ENCODE results near the gene ATF7.

The ATF7 gene

GRCh38 chr12:53523131-53523530 lies 103.1 kb downstream of the ATF7 start:
- Mint-ChIP-seq H3K9me3 (no peaks in the 10 kb centered on the region), H3K27ac (no peak overlapping the region), H3K4me3 (no peak overlapping the region), H3K4me1 (ENCODE audit: low read depth) (no peaks in the 10 kb centered on the region), H3K36me3 (ENCODE audit: low read depth) (peaks cover 76% of the 10 kb centered on the region), H3K27me3 (no peaks in the 10 kb centered on the region)
- DNase-seq: no peak

- Mint-ChIP-seq H3K27me3 (no peaks in the 10 kb centered on the region), H3K27ac (no peak overlapping the region), H3K4me1 (ENCODE audit: low read depth) (no peaks in the 10 kb centered on the region), H3K36me3 (ENCODE audit: low read depth) (peaks cover 84% of the 10 kb centered on the region), H3K4me3 (no peak overlapping the region), H3K9me3 (no peaks in the 10 kb centered on the region)
- no peak for DNase-seq
These were observed 107.8 kb downstream of the ATF7 start for GRCh38 chr12:53518381-53518780.

- H3K9me3 Mint-ChIP-seq: no peaks in the 10 kb centered on the region
- H3K36me3 Mint-ChIP-seq (ENCODE audit: low read depth): peaks cover 70% of the 10 kb centered on the region
- no peak overlapping the region for H3K4me3 Mint-ChIP-seq
- no peak for DNase-seq
- no peaks in the 10 kb centered on the region for H3K27me3 Mint-ChIP-seq
- H3K4me1 Mint-ChIP-seq (ENCODE audit: low read depth): peaks cover 1% of the 10 kb centered on the region
- peak overlapping the region; percentile 58 for H3K27ac Mint-ChIP-seq
These were observed 109.3 kb downstream of the ATF7 start for GRCh38 chr12:53516758-53517455.

GRCh38 chr12:53515291-53515680 lies 110.9 kb downstream of the ATF7 start:
- Mint-ChIP-seq H3K27ac (no peak overlapping the region), H3K4me3 (no peak overlapping the region), H3K9me3 (no peaks in the 10 kb centered on the region), H3K36me3 (ENCODE audit: low read depth) (peaks cover 68% of the 10 kb centered on the region), H3K27me3 (no peaks in the 10 kb centered on the region), H3K4me1 (ENCODE audit: low read depth) (peaks cover 1% of the 10 kb centered on the region)
- DNase-seq: no peak

GRCh38 chr12:53514628-53515290 lies 111.4 kb downstream of the ATF7 start:
- Mint-ChIP-seq H3K36me3 (ENCODE audit: low read depth) (peaks cover 65% of the 10 kb centered on the region), H3K4me1 (ENCODE audit: low read depth) (peaks cover 1% of the 10 kb centered on the region), H3K27ac (no peak overlapping the region), H3K27me3 (no peaks in the 10 kb centered on the region), H3K4me3 (no peak overlapping the region), H3K9me3 (no peaks in the 10 kb centered on the region)
- DNase-seq: no peak

- Mint-ChIP-seq H3K27ac (no peak overlapping the region), H3K36me3 (ENCODE audit: low read depth) (peaks cover 58% of the 10 kb centered on the region)
These were observed 112.3 kb downstream of the ATF7 start for GRCh38 chr12:53513712-53514410.

GRCh38 chr12:53510181-53510812 lies 115.9 kb downstream of the ATF7 start:
- no peaks in the 10 kb centered on the region for H3K27me3 Mint-ChIP-seq
- H3K36me3 Mint-ChIP-seq (ENCODE audit: low read depth): peaks cover 52% of the 10 kb centered on the region
- peaks cover 11% of the 10 kb centered on the region for H3K4me1 Mint-ChIP-seq (ENCODE audit: low read depth)
- H3K27ac Mint-ChIP-seq: no peak overlapping the region
- no peak for DNase-seq
- no peaks in the 10 kb centered on the region for H3K9me3 Mint-ChIP-seq
- no peak overlapping the region for H3K4me3 Mint-ChIP-seq

More at GRCh38 chr12:53513712-53514410, 112.3 kb downstream of the ATF7 start:
- no peaks in the 10 kb centered on the region for H3K9me3 Mint-ChIP-seq
- no peaks in the 10 kb centered on the region for H3K27me3 Mint-ChIP-seq
- H3K4me3 Mint-ChIP-seq: no peak overlapping the region
- peaks cover 4% of the 10 kb centered on the region for H3K4me1 Mint-ChIP-seq (ENCODE audit: low read depth)
- no peak for DNase-seq

GRCh38 chr12:53508534-53509170 lies 117.5 kb downstream of the ATF7 start:
- Mint-ChIP-seq H3K27me3 (no peaks in the 10 kb centered on the region), H3K4me3 (no peak overlapping the region), H3K9me3 (no peaks in the 10 kb centered on the region), H3K27ac (peak overlapping the region; percentile 65), H3K4me1 (ENCODE audit: low read depth) (peaks cover 16% of the 10 kb centered on the region), H3K36me3 (ENCODE audit: low read depth) (peaks cover 53% of the 10 kb centered on the region)
- peak; percentile 90 for DNase-seq

GRCh38 chr12:53507603-53507885 lies 118.6 kb downstream of the ATF7 start:
- Mint-ChIP-seq H3K27ac (peak overlapping the region; percentile 33), H3K36me3 (ENCODE audit: low read depth) (peaks cover 58% of the 10 kb centered on the region), H3K27me3 (no peaks in the 10 kb centered on the region)

GRCh38 chr12:53506881-53507602 lies 119.1 kb downstream of the ATF7 start, which contains the start of gene NPFF:
TSS of gene NPFF (minus strand) at chr12:53507484. CDS start at chr12:53507474, 10 bp downstream.
- H3K36me3 Mint-ChIP-seq (ENCODE audit: low read depth): peaks cover 59% of the 10 kb centered on the region
- peaks cover 26% of the 10 kb centered on the region for H3K4me1 Mint-ChIP-seq (ENCODE audit: low read depth)
- H3K9me3 Mint-ChIP-seq: no peaks in the 10 kb centered on the region
- H3K27ac Mint-ChIP-seq: peak within 1 kb of the TSS; percentile 33
- H3K4me3 Mint-ChIP-seq: no peak within 1 kb of the TSS
- no peaks in the 10 kb centered on the region for H3K27me3 Mint-ChIP-seq
- no peak for DNase-seq

More at GRCh38 chr12:53507603-53507885, 118.6 kb downstream of the ATF7 start:
- DNase-seq: no peak
- Mint-ChIP-seq H3K4me3 (no peak overlapping the region), H3K9me3 (no peaks in the 10 kb centered on the region), H3K4me1 (ENCODE audit: low read depth) (peaks cover 21% of the 10 kb centered on the region)

GRCh38 chr12:53506450-53506785 lies 119.8 kb downstream of the ATF7 start:
- no peak for DNase-seq
- H3K27ac Mint-ChIP-seq: no peak overlapping the region
- peaks cover 56% of the 10 kb centered on the region for H3K36me3 Mint-ChIP-seq (ENCODE audit: low read depth)
- no peaks in the 10 kb centered on the region for H3K9me3 Mint-ChIP-seq
- peaks cover 29% of the 10 kb centered on the region for H3K4me1 Mint-ChIP-seq (ENCODE audit: low read depth)
- H3K4me3 Mint-ChIP-seq: no peak overlapping the region
- no peaks in the 10 kb centered on the region for H3K27me3 Mint-ChIP-seq

GRCh38 chr12:53505555-53506449 lies 120.4 kb downstream of the ATF7 start:
- no peak overlapping the region for H3K4me3 Mint-ChIP-seq

GRCh38 chr12:53505086-53505485 lies 121.1 kb downstream of the ATF7 start:
- Mint-ChIP-seq H3K4me1 (ENCODE audit: low read depth) (peaks cover 33% of the 10 kb centered on the region), H3K9me3 (no peaks in the 10 kb centered on the region), H3K36me3 (ENCODE audit: low read depth) (peaks cover 52% of the 10 kb centered on the region), H3K27ac (peak overlapping the region; percentile 68), H3K4me3 (no peak overlapping the region), H3K27me3 (no peaks in the 10 kb centered on the region)
- no peak for DNase-seq

More at GRCh38 chr12:53505555-53506449, 120.4 kb downstream of the ATF7 start:
- Mint-ChIP-seq H3K27ac (peak overlapping the region; percentile 59), H3K36me3 (ENCODE audit: low read depth) (peaks cover 58% of the 10 kb centered on the region), H3K9me3 (no peaks in the 10 kb centered on the region), H3K27me3 (no peaks in the 10 kb centered on the region), H3K4me1 (ENCODE audit: low read depth) (peaks cover 29% of the 10 kb centered on the region)
- DNase-seq: no peak

Data from activated T-cell treated with anti-CD3 and anti-CD28 coated beads, Interleukin-2, amount 50 U/mL, for 24 hours (primary cell).